IMR-90 (cell line): Measurements from ENCODE around the gene ELK3. TPM values are rescaled to one million over a fixed set of nuclear protein-coding genes. Genes with fewer than 3 reads are reported as not detected.

ENCODE experiments used
- ATAC-seq: fragments of 200-7000 bp; cut with Tn5 transposase; 2 replicates; pipeline ENCODE4 v1.9.1; 2020; ENCODE audit warnings: low read depth, mild to moderate bottlenecking, moderate library complexity
- BruUV-seq: library from RNA; stranded (reverse); fragments of 400-500 nt; replicated peaks from 2 replicates; lab custom pipeline; 2021; lab: Mats Ljungman, UMichigan
- CTCF ChIA-PET: fragments of 300-600 bp; formaldehyde crosslinking; extraction: SDS; loops from one replicate; lab custom pipeline; 2021; ENCODE audit warnings: antibody characterized with exemption; lab: Yijun Ruan, JAX
- POLR2A ChIA-PET: fragments of 300-600 bp; sonication (Branson Sonifier 250); formaldehyde crosslinking; loops from one replicate; lab custom pipeline; 2022; ENCODE audit warnings: antibody characterized with exemption; ENCODE audit not compliant: unreplicated experiment; lab: Charles Lee
- DNase-seq: peaks from one replicate; pipeline ENCODE4 v3.0.0; 2013
- H2AFZ ChIP-seq: replicated peaks from 2 replicates; pipeline ENCODE3; 2013; ENCODE audit warnings: low read length, mild to moderate bottlenecking; ENCODE audit not compliant: poor library complexity
- H2AK5ac ChIP-seq: 2 replicates; pipeline ENCODE4 v1.6.1; 2013; ENCODE audit warnings: low read depth, low read length, inconsistent platforms
- H2AK9ac ChIP-seq: replicated peaks from 2 replicates; pipeline ENCODE3; 2013; ENCODE audit warnings: mild to moderate bottlenecking, low read depth, low read length, moderate library complexity; ENCODE audit not compliant: poor library complexity
- H2BK120ac ChIP-seq: 2 replicates; pipeline ENCODE4 v1.6.1; 2013; ENCODE audit warnings: low read depth, low read length, inconsistent platforms
- H2BK15ac ChIP-seq: 3 replicates; pipeline ENCODE4 v1.6.1; 2013; ENCODE audit warnings: low read depth, low read length, inconsistent platforms
- H2BK20ac ChIP-seq: 2 replicates; pipeline ENCODE4 v1.6.1; 2013; ENCODE audit warnings: low read depth, mild to moderate bottlenecking, inconsistent platforms, low read length, moderate library complexity
- H2BK5ac ChIP-seq: 2 replicates; pipeline ENCODE4 v1.6.1; 2013; ENCODE audit warnings: mild to moderate bottlenecking, low read depth, low read length, inconsistent platforms; ENCODE audit not compliant: poor library complexity, severe bottlenecking
- H3K14ac ChIP-seq: replicated peaks from 2 replicates; pipeline ENCODE4 v1.6.1; 2013; ENCODE audit warnings: low read depth, low read length, inconsistent platforms
- H3K18ac ChIP-seq: 2 replicates; pipeline ENCODE4 v1.6.1; 2013; ENCODE audit warnings: low read depth, low read length, control low read depth
- H3K23ac ChIP-seq: 2 replicates; pipeline ENCODE4 v1.6.1; 2013; ENCODE audit warnings: low read depth, low read length, inconsistent platforms
- H3K27ac ChIP-seq: 2 replicates; pipeline ENCODE4 v1.5.1; 2013; ENCODE audit warnings: mild to moderate bottlenecking, control low read depth, low read length; ENCODE audit not compliant: insufficient read depth
- H3K27me3 ChIP-seq: 2 replicates; pipeline ENCODE4 v1.6.1; 2013; ENCODE audit warnings: low read length; ENCODE audit not compliant: control insufficient read depth, insufficient read depth
- H3K36me3 ChIP-seq: 2 replicates; pipeline ENCODE4 v1.6.1; 2013; ENCODE audit warnings: low read length, mixed read lengths; ENCODE audit not compliant: control insufficient read depth, insufficient read depth
- H3K4ac ChIP-seq: 2 replicates; pipeline ENCODE4 v1.6.1; 2013; ENCODE audit warnings: low read depth, low read length, inconsistent platforms
- H3K4me1 ChIP-seq: 2 replicates; pipeline ENCODE4 v1.6.1; 2013; ENCODE audit warnings: low read length, mixed read lengths; ENCODE audit not compliant: control insufficient read depth, insufficient read depth
- H3K4me2 ChIP-seq: 2 replicates; pipeline ENCODE4 v1.6.1; 2013; ENCODE audit warnings: low read depth, mild to moderate bottlenecking, control low read depth, low read length, moderate library complexity
- H3K4me3 ChIP-seq: 2 replicates; pipeline ENCODE4 v1.5.1; 2013; ENCODE audit warnings: low read depth, mild to moderate bottlenecking, control low read depth, low read length, moderate library complexity; ENCODE audit not compliant: insufficient read depth
- H3K56ac ChIP-seq: 2 replicates; pipeline ENCODE4 v1.6.1; 2013; ENCODE audit warnings: low read length, inconsistent platforms; ENCODE audit not compliant: insufficient read depth; ENCODE audit errors: extremely low read depth
- H3K79me1 ChIP-seq, 2 experiments: 2 replicates each; pipeline ENCODE4 v1.6.1; 2013; ENCODE audit warnings: low read length in 2 of 2, inconsistent platforms in 1 of 2, low read depth in 1 of 2
- H3K9ac ChIP-seq: 2 replicates; pipeline ENCODE4 v1.6.1; 2013; ENCODE audit warnings: low read depth, low read length, control low read depth
- H3K9me1 ChIP-seq: 2 replicates; pipeline ENCODE4 v1.6.1; 2013; ENCODE audit warnings: low read length, inconsistent platforms; ENCODE audit not compliant: insufficient read depth
- H3K9me3 ChIP-seq: 2 replicates; pipeline ENCODE4 v1.6.1; 2013; ENCODE audit warnings: low read length; ENCODE audit not compliant: control insufficient read depth, insufficient read depth
- H4K20me1 ChIP-seq: 2 replicates; pipeline ENCODE4 v1.6.1; 2013; ENCODE audit warnings: low read length, inconsistent platforms; ENCODE audit not compliant: insufficient read depth
- H4K5ac ChIP-seq: 2 replicates; pipeline ENCODE4 v1.6.1; 2013; ENCODE audit warnings: mild to moderate bottlenecking, low read depth, low read length, control low read depth
- H4K8ac ChIP-seq, 2 experiments: 2 replicates each; pipeline ENCODE4 v1.6.1; 2013; ENCODE audit warnings: low read depth in 2 of 2, low read length in 2 of 2, control low read depth in 1 of 2, inconsistent platforms in 1 of 2
- H4K91ac ChIP-seq: 2 replicates; pipeline ENCODE4 v1.6.1; 2013; ENCODE audit warnings: low read depth, low read length, inconsistent platforms; ENCODE audit not compliant: insufficient read depth
- CHD1 ChIP-seq: IDR thresholded peaks from 2 replicates; pipeline ENCODE4 v1.6.1; 2012; ENCODE audit warnings: low read depth, low read length, improper control_type of control experiment
- FOS ChIP-seq: fragments of 150-350 bp; IDR thresholded peaks from 2 replicates; pipeline ENCODE4 v1.6.1; 2016; ENCODE audit warnings: low read depth, low read length
- MAFK ChIP-seq: IDR thresholded peaks from 2 replicates; pipeline ENCODE4 v1.6.1; 2012; ENCODE audit warnings: low read depth, low read length, improper control_type of control experiment
- MAZ ChIP-seq: IDR thresholded peaks from 2 replicates; pipeline ENCODE4 v1.6.1; 2012; ENCODE audit warnings: low read depth, mild to moderate bottlenecking, low read length, improper control_type of control experiment, moderate library complexity, borderline replicate concordance
- NFE2L2 ChIP-seq: fragments of 150-350 bp; IDR thresholded peaks from 2 replicates; pipeline ENCODE4 v1.6.1; 2016; ENCODE audit warnings: low read depth, mild to moderate bottlenecking, low read length
- POLR2A ChIP-seq: IDR thresholded peaks from 2 replicates; pipeline ENCODE4 v1.6.1; 2012; ENCODE audit warnings: mild to moderate bottlenecking, low read depth, low read length
- RAD21 ChIP-seq: IDR thresholded peaks from 2 replicates; pipeline ENCODE4 v1.6.1; 2012; ENCODE audit warnings: low read length, improper control_type of control experiment
- RFX5 ChIP-seq: IDR thresholded peaks from 2 replicates; pipeline ENCODE4 v1.8.0; 2012; ENCODE audit warnings: low read depth, mild to moderate bottlenecking, low read length, moderate library complexity
- WGBS, 2 experiments: methylation state at CpG; one replicate each; pipeline versions ENCODE4 v1.1.5 to v1.1.7; 2013; ENCODE audit warnings: missing lambda C conversion rate in 2 of 2; ENCODE audit not compliant: insufficient read length in 1 of 2; ENCODE audit errors: extremely low coverage in 2 of 2; 5-methylcytosine and 5-hydroxymethylcytosine counted together
- dilution Hi-C: fragments of 300-500 bp; cut with HindIII; formaldehyde crosslinking; loops from one replicate; pipeline ENCODE4 v1.14.3; 2018; ENCODE audit warnings: low sequenced_read_pairs; ENCODE audit not compliant: unreplicated experiment
- in situ Hi-C: fragments of 300-500 bp; cut with MboI; formaldehyde crosslinking; loops from 3 replicates; pipeline ENCODE4 v1.14.3; 2019; ENCODE audit warnings: low sequenced_read_pairs, inconsistent platforms, mixed read lengths
- intact Hi-C: fragments of 100-400 bp; cut with micrococcal nuclease; formaldehyde crosslinking; loops from 2 replicates; pipeline ENCODE4 v1.10.0; 2022
- polyA plus RNA-seq, 3 experiments: library from polyadenylated mRNA; depleted of rRNA; stranded (reverse); fragments of >200 nt; gene quantifications; 2 replicates each; pipeline ENCODE4 v1.2.3, GENCODE V29; 2012; ENCODE audit warnings: low replicate concordance in 1 of 3
- total RNA-seq: library from RNA; depleted of rRNA; stranded (reverse); fragments of >200 nt; gene quantifications from 2 replicates; pipeline ENCODE4 v1.2.3, GENCODE V29; 2012

The ELK3 gene
- total and polyA plus RNA-seq, 2 of the 4 experiments (the other 2 are of a cell fraction), result 14.5 to 27.5 TPM

- H2BK15ac ChIP-seq, result no peak overlapping the region
- intact Hi-C loops, result no loop called here
- 100% methylated on average over 3 of the region's 13 CpGs; no CpG with 5 or more reads in 1 of the 2 experiments for WGBS, 2 experiments
- no peak overlapping the region for H4K91ac ChIP-seq
- H2BK120ac ChIP-seq, result no peak overlapping the region
- DNase-seq (no peak), ATAC-seq (no peak)
- peaks cover 43 to 89% of the 10 kb centered on the region in 2 experiments for H3K79me1 ChIP-seq
- ChIA-PET CTCF (no interaction called here), POLR2A (no interaction called here)
- H3K4ac ChIP-seq, result no peak overlapping the region
- no peak overlapping the region for H3K27ac ChIP-seq
- no peaks in the 10 kb centered on the region for H3K9me3 ChIP-seq
- H3K9ac ChIP-seq, result no peak overlapping the region
- dilution Hi-C loops, result no loop called here
- no TSS peak for BruUV-seq
- H3K9me1 ChIP-seq, result peaks cover 28% of the 10 kb centered on the region
- peaks cover 62% of the 10 kb centered on the region for H4K20me1 ChIP-seq
- no peak overlapping the region for H3K23ac ChIP-seq
- H3K4me1 ChIP-seq, result peaks cover 14% of the 10 kb centered on the region
- no peak overlapping the region for H2AK9ac ChIP-seq
- peaks cover 24% of the 10 kb centered on the region for H3K36me3 ChIP-seq
- TF ChIP-seq MAFK (no peak), NFE2L2 (no peak), CHD1 (no peak), FOS (no peak), POLR2A (no peak), RFX5 (no peak), RAD21 (no peak), MAZ (no peak)
- H3K4me2 ChIP-seq, result no peak overlapping the region
- no peak overlapping the region for H3K14ac ChIP-seq
- H2BK20ac ChIP-seq, result no peak overlapping the region
- H2BK5ac ChIP-seq, result no peak overlapping the region
- H2AFZ ChIP-seq, result no peak overlapping the region
- H2AK5ac ChIP-seq, result no peak overlapping the region
- no peak overlapping the region for H4K8ac ChIP-seq
- in situ Hi-C loops, result no loop called here
- H3K56ac ChIP-seq, result no peak overlapping the region
- no peaks in the 10 kb centered on the region for H3K27me3 ChIP-seq
- H3K18ac ChIP-seq, result no peak overlapping the region
- no peak overlapping the region for H4K5ac ChIP-seq
- no peak overlapping the region for H3K4me3 ChIP-seq
These were observed 36.5 kb downstream of the ELK3 start for GRCh38 chr12:96230646-96231045.
